HG02623 (cell line): ENCODE data around the gene LAMA1.

Source experiments
- ATAC-seq: cut with Tn5 transposase; IDR thresholded peaks from one replicate; pipeline ENCODE4 v1.9.1; 2021; ENCODE audit warnings: moderate library complexity; ENCODE audit not compliant: unreplicated experiment

LAMA1 gene

GRCh38 chr18:6994056-6994770, 123.4 kb downstream of the LAMA1 start:
- ATAC-seq = no peak

GRCh38 chr18:6992761-6993160, 124.8 kb downstream of the LAMA1 start:
- no peak for ATAC-seq

- ATAC-seq = no peak
Observed at GRCh38 chr18:6983366-6983765, 134.2 kb downstream of the LAMA1 start.

GRCh38 chr18:6982398-6982797, 135.2 kb downstream of the LAMA1 start:
- ATAC-seq = no peak

- no peak for ATAC-seq
Observed at GRCh38 chr18:6980363-6980762, 137.2 kb downstream of the LAMA1 start.

- no peak for ATAC-seq
Observed at GRCh38 chr18:6979954-6980353, 137.6 kb downstream of the LAMA1 start.

GRCh38 chr18:6976935-6977334, 140.7 kb downstream of the LAMA1 start:
- ATAC-seq = no peak

GRCh38 chr18:6975084-6975483, 142.5 kb downstream of the LAMA1 start:
- ATAC-seq = no peak

GRCh38 chr18:6971823-6972478, 145.6 kb downstream of the LAMA1 start:
- ATAC-seq = no peak

- no peak for ATAC-seq
Observed at GRCh38 chr18:6963452-6964097, 154.0 kb downstream of the LAMA1 start.

- no peak for ATAC-seq
Observed at GRCh38 chr18:6962571-6963451, 154.8 kb downstream of the LAMA1 start.

- ATAC-seq = no peak
Observed at GRCh38 chr18:6961331-6961730, 156.3 kb downstream of the LAMA1 start.

GRCh38 chr18:6960656-6961055, 156.9 kb downstream of the LAMA1 start:
- no peak for ATAC-seq

- no peak for ATAC-seq
Observed at GRCh38 chr18:6960124-6960523, 157.5 kb downstream of the LAMA1 start.

GRCh38 chr18:6959110-6959509, 158.5 kb downstream of the LAMA1 start:
- ATAC-seq = no peak

- ATAC-seq = no peak
Observed at GRCh38 chr18:6956999-6957398, 160.6 kb downstream of the LAMA1 start.

GRCh38 chr18:6956495-6956894, 161.1 kb downstream of the LAMA1 start:
- ATAC-seq = no peak

GRCh38 chr18:6955304-6955703, 162.3 kb downstream of the LAMA1 start:
- ATAC-seq = no peak

- ATAC-seq = no peak
Observed at GRCh38 chr18:6954501-6954900, 163.1 kb downstream of the LAMA1 start.

- no peak for ATAC-seq
Observed at GRCh38 chr18:6951336-6952090, 166.1 kb downstream of the LAMA1 start.
